Kidney (tissue), 14 donors: ENCODE results near the gene ALG11. TPM values are rescaled to one million over a fixed set of nuclear protein-coding genes. Genes with fewer than 3 reads are reported as not detected.
"Not testable (repeated sequence)": the region's sequence is repeated elsewhere in the genome, so short reads cannot be mapped to it uniquely, and the experiment has no call there.

ENCODE experiments used
- DNase-seq, 5 donors: peaks; one replicate each; pipeline ENCODE4 v3.0.0-alpha.2; 2013 to 2020
- FAIRE-seq: peaks from 2 replicates; lab custom pipeline; 2012; peaks lifted over from hg19 to GRCh38; lab: Jason Lieb, UNC
- H3K27ac ChIP-seq, 2 donors: one replicate each; pipeline ENCODE4 v1.7.0; 2013; ENCODE audit warnings: low read depth in 2 of 2, low read length in 2 of 2, inconsistent platforms in 1 of 2
- H3K27me3 ChIP-seq: one replicate; pipeline ENCODE4 v1.7.1; 2013; ENCODE audit warnings: low read length, inconsistent platforms; ENCODE audit not compliant: control insufficient read depth, insufficient read depth
- H3K36me3 ChIP-seq, 3 donors: one replicate each; pipeline versions ENCODE4 v1.7.0 to v1.7.1; 2013; ENCODE audit warnings: low read length in 3 of 3, control low read depth in 1 of 3, inconsistent platforms in 1 of 3; ENCODE audit not compliant: insufficient read depth in 3 of 3, control insufficient read depth in 2 of 3
- H3K4me1 ChIP-seq, 3 donors: one replicate each; pipeline versions ENCODE4 v1.7.0 to v1.7.1; 2013; ENCODE audit warnings: low read length in 3 of 3, inconsistent platforms in 1 of 3, low read depth in 1 of 3; ENCODE audit not compliant: control insufficient read depth in 2 of 3, insufficient read depth in 2 of 3
- H3K4me3 ChIP-seq, 3 donors: one replicate each; pipeline versions ENCODE4 v1.7.0 to v1.8.1; 2013; ENCODE audit warnings: low read length in 3 of 3, control low read depth in 1 of 3, inconsistent platforms in 1 of 3
- H3K9ac ChIP-seq, 3 donors: one replicate each; pipeline versions ENCODE4 v1.7.0 to v1.7.1; 2013; ENCODE audit warnings: low read length in 3 of 3, control low read depth in 1 of 3, inconsistent platforms in 1 of 3
- H3K9me3 ChIP-seq, 3 donors: one replicate each; pipeline versions ENCODE4 v1.7.0 to v1.7.1; 2013; ENCODE audit warnings: low read length in 3 of 3, control low read depth in 1 of 3, inconsistent platforms in 1 of 3; ENCODE audit not compliant: control insufficient read depth in 2 of 3, insufficient read depth in 1 of 3
- intact Hi-C: fragments of 100-400 bp; cut with DNase I; formaldehyde crosslinking; loops from one replicate; pipeline ENCODE4 v1.11.1; 2022
- polyA plus RNA-seq: library from polyadenylated mRNA; stranded (reverse); fragments of 350-450 nt; fragmentation: Illumina TruSeq; extraction: RNeasy Lipid Tissue Mini Kit (QIAGEN cat#74804); gene quantifications from one replicate; pipeline ENCODE4 v1.2.3, GENCODE V29; 2014; ENCODE audit warnings: low read depth, low replicate concordance; ENCODE audit not compliant: insufficient read depth
- total RNA-seq: library from RNA; stranded (reverse); fragmentation: NEBNext Ultra II Directional; extraction: Animal tissue kit (Norgen Biotek cat#: 25700); gene quantifications from one replicate; pipeline ENCODE4 v1.2.1, GENCODE V29; 2021
- TF ChIP-seq, protein P1 (sequence below): IDR thresholded peaks from 3 replicates; pipeline ENCODE4 v1.5.1; 2012; ENCODE audit warnings: mild to moderate bottlenecking, moderate library complexity, borderline replicate concordance; ENCODE audit not compliant: insufficient read depth; ENCODE audit errors: extremely low read depth
- donor health status: control.
- donor health status: control.
- donor health status: control.
- donor health status: control.
- donor health status: control.
- donor health status: DM: yes; HTN: yes; CAD: no.
- donor health status: Normal renal cell carcinoma (clear cell type).

The ALG11 gene
- total and polyA plus RNA-seq, 2 donors from 2014 or later, result 3.1 to 39.5 TPM

DNA sequence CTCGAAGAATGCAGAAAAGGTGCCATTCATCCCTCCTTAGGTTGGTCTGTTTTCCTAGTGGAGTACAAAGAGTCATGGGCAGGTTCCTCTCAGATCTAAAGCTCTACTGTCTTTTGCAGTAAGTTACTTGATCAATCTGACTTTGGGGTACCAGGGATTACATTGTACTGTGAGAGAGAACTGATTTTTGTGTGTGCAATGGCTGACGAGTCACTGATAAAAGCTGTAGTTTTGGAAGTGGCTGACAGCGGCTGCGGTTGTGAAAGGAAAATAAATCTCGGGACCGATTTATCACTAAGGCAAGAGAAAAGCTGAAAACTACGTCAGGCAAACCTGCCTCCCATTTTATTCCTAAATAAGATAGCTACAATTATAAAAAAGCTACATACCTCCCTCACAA is 39.2 kb downstream of the ALG11 start:
- DNase-seq (no peak), FAIRE-seq (no peak)
- Histone ChIP-seq H3K27ac (no peak overlapping the region), H3K27me3 (no peaks in the 10 kb centered on the region), H3K9me3 (no peaks in the 10 kb centered on the region), H3K9ac (no peak overlapping the region), H3K36me3 (no peaks in the 10 kb centered on the region), H3K4me3 (no peak overlapping the region), H3K4me1 (no peaks in the 10 kb centered on the region)
- intact Hi-C loops, result no loop called here
- TF ChIP-seq, protein P1, sequence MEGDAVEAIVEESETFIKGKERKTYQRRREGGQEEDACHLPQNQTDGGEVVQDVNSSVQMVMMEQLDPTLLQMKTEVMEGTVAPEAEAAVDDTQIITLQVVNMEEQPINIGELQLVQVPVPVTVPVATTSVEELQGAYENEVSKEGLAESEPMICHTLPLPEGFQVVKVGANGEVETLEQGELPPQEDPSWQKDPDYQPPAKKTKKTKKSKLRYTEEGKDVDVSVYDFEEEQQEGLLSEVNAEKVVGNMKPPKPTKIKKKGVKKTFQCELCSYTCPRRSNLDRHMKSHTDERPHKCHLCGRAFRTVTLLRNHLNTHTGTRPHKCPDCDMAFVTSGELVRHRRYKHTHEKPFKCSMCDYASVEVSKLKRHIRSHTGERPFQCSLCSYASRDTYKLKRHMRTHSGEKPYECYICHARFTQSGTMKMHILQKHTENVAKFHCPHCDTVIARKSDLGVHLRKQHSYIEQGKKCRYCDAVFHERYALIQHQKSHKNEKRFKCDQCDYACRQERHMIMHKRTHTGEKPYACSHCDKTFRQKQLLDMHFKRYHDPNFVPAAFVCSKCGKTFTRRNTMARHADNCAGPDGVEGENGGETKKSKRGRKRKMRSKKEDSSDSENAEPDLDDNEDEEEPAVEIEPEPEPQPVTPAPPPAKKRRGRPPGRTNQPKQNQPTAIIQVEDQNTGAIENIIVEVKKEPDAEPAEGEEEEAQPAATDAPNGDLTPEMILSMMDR, result no peak

DNA sequence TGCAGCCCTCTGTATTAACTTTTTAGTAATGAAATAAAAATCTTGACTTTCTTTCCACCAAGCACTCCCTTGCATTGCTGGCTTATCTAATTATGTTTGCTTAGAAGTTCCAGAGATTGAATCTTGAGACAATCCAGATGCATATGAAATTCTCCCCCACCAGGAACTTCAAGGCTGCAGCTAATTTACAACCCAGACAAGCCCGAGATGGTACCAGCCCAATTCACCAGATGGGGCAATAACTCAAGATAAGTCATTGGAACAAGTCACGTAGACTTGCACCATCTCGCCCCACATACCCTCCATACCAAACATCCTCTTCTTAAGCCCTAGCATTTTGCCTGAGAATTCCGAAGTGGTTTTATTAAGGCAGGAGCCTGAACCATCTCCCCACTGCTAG is 41.3 kb downstream of the ALG11 start:
- TF ChIP-seq, protein P1, result no peak
- Histone ChIP-seq H3K36me3 (no peaks in the 10 kb centered on the region), H3K9me3 (no peaks in the 10 kb centered on the region), H3K27me3 (no peaks in the 10 kb centered on the region), H3K9ac (no peak overlapping the region), H3K4me3 (no peak overlapping the region), H3K4me1 (no peaks in the 10 kb centered on the region), H3K27ac (no peak overlapping the region)
- DNase-seq (no peak), FAIRE-seq (no peak)
- intact Hi-C loops, result no loop called here

GRCh38 chr13:52061064-52061463 is 48.9 kb downstream of the ALG11 start:
- H3K9me3 ChIP-seq, DNase-seq, FAIRE-seq, H3K27me3 ChIP-seq, H3K27ac ChIP-seq, H3K9ac ChIP-seq, intact Hi-C loops, H3K4me1 ChIP-seq, H3K36me3 ChIP-seq, H3K4me3 ChIP-seq: not testable (repeated sequence)

- Histone ChIP-seq H3K4me1 (peaks cover 0 to 4% (median 0%) of the 10 kb centered on the region in 3 donors), H3K27me3 (no peaks in the 10 kb centered on the region), H3K36me3 (no peaks in the 10 kb centered on the region), H3K9me3 (peaks cover 0 to 2% (median 0%) of the 10 kb centered on the region in 3 donors), H3K27ac (no peak overlapping the region), H3K9ac (no peak overlapping the region), H3K4me3 (no peak overlapping the region)
- DNase-seq, result no peak
- FAIRE-seq, result no peak
- intact Hi-C loops, result no loop called here
- TF ChIP-seq, protein P1, result no peak
Measured at GRCh38 chr13:52061587-52061986, 49.4 kb downstream of the ALG11 start.
